Measurements from ENCODE around the gene GRIK4.

- no peak for TF ChIP-seq FOSL2 (IDR thresholded peaks at IDR 0.05; ENCODE audit: borderline replicate concordance, low read depth)
- no peak for TF ChIP-seq POLR2AphosphoS5 (IDR thresholded peaks at IDR 0.05; ENCODE audit: low read depth, low read length)
- TF ChIP-seq CTCF (IDR thresholded peaks at IDR 0.05): no peak
- no peak for TF ChIP-seq TAF1 (IDR thresholded peaks at IDR 0.05; ENCODE audit: borderline replicate concordance, low read depth, low read length)
- no peak for TF ChIP-seq RFX5 (IDR thresholded peaks at IDR 0.05; ENCODE audit: low read length)
- TF ChIP-seq, protein P1, sequence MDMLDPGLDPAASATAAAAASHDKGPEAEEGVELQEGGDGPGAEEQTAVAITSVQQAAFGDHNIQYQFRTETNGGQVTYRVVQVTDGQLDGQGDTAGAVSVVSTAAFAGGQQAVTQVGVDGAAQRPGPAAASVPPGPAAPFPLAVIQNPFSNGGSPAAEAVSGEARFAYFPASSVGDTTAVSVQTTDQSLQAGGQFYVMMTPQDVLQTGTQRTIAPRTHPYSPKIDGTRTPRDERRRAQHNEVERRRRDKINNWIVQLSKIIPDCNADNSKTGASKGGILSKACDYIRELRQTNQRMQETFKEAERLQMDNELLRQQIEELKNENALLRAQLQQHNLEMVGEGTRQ (IDR thresholded peaks at IDR 0.05; ENCODE audit: borderline replicate concordance, low read depth, low read length): no peak
- no peak for TF ChIP-seq ELF1 (IDR thresholded peaks at IDR 0.05)
Observed at GRCh38 chr11:120914601-120915000, 403.1 kb downstream of the GRIK4 start.

Data from SK-N-SH (cell line).